Measurements from ENCODE around the gene PRR33. TPM values are rescaled to one million over a fixed set of nuclear protein-coding genes. Genes with fewer than 3 reads are reported as not detected.

The PRR33 gene
- total and polyA plus RNA-seq, 4 donors, result not detected

DNA sequence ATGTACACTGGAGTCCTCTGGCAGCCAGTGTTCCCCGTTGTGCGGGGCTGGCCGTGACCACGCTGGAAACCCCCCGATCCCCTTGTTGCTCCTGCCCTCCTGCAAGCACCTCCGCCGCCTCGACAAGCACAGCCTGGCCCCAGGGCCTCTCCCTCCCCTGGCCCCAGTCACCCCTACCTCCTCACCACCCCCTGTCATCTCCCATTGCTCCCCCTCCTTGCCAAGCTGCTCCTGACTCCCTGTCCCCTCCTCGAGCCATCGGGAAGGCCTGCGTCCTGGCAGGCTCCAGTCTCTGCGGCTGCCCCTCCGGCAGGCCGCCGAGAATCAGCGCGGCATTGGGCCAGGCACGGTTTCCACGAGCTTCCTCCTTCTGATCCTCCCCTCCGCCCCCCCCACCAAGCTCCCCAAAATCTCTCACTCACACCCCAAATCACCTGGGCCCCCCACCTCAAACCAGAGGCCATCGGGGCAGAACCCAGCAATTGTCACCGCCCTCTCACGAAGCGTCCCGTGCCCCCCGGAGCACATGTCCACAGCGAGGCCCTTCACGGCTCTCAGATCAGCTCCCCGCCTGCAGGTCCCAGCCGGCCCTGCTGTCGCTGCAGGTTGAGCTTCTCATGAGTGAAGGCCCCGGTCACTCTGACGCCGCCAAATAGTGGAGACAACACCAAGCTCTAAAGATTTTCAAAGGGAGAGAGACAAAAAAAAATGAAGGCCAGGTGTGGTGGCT is 44.5 kb downstream of the PRR33 start:
- no peaks in the 10 kb centered on the region for H3K36me3 ChIP-seq (ENCODE audit: control insufficient read depth in 4 of 4, insufficient read depth in 3 of 4, low read depth in 1 of 4, low read length in 3 of 4)
- H3K27ac ChIP-seq (ENCODE audit: low read depth in 1 of 2, low read length in 2 of 2), result no peak overlapping the region
- no peak for DNase-seq (ENCODE audit: low spot score)
- peaks cover 0 to 7% (median 3%) of the 10 kb centered on the region in 4 donors for H3K4me1 ChIP-seq (ENCODE audit: control insufficient read depth in 4 of 4, insufficient read depth in 4 of 4, low read length in 3 of 4)
- WGBS, result 92% methylated on average over 34 of the region's 34 CpGs
- TF ChIP-seq, protein P1, sequence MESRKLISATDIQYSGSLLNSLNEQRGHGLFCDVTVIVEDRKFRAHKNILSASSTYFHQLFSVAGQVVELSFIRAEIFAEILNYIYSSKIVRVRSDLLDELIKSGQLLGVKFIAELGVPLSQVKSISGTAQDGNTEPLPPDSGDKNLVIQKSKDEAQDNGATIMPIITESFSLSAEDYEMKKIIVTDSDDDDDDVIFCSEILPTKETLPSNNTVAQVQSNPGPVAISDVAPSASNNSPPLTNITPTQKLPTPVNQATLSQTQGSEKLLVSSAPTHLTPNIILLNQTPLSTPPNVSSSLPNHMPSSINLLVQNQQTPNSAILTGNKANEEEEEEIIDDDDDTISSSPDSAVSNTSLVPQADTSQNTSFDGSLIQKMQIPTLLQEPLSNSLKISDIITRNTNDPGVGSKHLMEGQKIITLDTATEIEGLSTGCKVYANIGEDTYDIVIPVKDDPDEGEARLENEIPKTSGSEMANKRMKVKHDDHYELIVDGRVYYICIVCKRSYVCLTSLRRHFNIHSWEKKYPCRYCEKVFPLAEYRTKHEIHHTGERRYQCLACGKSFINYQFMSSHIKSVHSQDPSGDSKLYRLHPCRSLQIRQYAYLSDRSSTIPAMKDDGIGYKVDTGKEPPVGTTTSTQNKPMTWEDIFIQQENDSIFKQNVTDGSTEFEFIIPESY (IDR thresholded peaks at IDR 0.05), result no peak
- TF ChIP-seq HNF4A (conservative IDR thresholded peaks at IDR 0.05), result no peak
- TF ChIP-seq HNF4G (IDR thresholded peaks at IDR 0.05), result no peak
- TF ChIP-seq RXRA (IDR thresholded peaks at IDR 0.05), result no peak
- no peak for TF ChIP-seq GABPA (IDR thresholded peaks at IDR 0.05 in 1 of 2, conservative IDR thresholded peaks at IDR 0.05 in 1 of 2)
- TF ChIP-seq, protein P2, sequence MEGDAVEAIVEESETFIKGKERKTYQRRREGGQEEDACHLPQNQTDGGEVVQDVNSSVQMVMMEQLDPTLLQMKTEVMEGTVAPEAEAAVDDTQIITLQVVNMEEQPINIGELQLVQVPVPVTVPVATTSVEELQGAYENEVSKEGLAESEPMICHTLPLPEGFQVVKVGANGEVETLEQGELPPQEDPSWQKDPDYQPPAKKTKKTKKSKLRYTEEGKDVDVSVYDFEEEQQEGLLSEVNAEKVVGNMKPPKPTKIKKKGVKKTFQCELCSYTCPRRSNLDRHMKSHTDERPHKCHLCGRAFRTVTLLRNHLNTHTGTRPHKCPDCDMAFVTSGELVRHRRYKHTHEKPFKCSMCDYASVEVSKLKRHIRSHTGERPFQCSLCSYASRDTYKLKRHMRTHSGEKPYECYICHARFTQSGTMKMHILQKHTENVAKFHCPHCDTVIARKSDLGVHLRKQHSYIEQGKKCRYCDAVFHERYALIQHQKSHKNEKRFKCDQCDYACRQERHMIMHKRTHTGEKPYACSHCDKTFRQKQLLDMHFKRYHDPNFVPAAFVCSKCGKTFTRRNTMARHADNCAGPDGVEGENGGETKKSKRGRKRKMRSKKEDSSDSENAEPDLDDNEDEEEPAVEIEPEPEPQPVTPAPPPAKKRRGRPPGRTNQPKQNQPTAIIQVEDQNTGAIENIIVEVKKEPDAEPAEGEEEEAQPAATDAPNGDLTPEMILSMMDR (IDR thresholded peaks at IDR 0.05; ENCODE audit: low read depth, low read length, missing input control), result no peak
- TF ChIP-seq SP1 (IDR thresholded peaks at IDR 0.05), result no peak
- H3K27me3 ChIP-seq (ENCODE audit: control insufficient read depth in 4 of 4, insufficient read depth in 4 of 4, low read length in 3 of 4), result no peaks in the 10 kb centered on the region
- no peaks in the 10 kb centered on the region for H3K9me3 ChIP-seq (ENCODE audit: control insufficient read depth in 4 of 4, low read length in 3 of 4)
- H3K4me3 ChIP-seq (ENCODE audit: low read depth in 1 of 3, low read length in 3 of 3), result no peak overlapping the region
- H3K9ac ChIP-seq (ENCODE audit: low read depth in 1 of 2, low read length in 2 of 2), result no peak overlapping the region

DNA sequence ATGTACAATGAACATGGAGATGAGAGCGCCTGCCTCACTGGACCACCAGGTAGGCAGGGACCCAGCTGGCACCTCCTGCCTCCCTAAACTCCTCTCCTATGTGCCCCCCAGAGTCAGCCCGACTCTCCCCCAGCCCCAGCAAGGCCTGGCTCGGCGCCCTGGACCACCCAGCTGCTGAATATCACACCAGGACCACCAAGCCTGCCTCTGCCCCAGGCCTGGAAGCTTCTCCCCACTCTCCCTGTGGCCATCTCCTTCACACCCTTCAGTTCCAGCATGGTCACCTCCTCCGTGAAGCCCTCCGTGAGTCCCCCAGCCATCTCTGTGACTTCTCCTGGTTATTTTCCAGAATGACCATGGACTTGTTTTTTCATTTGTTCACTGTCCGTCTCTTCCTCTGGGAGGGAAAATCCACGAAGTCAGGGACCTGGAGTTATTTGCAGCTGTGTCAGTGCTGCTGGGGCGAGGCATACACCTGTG is 45.2 kb downstream of the PRR33 start:
- Histone ChIP-seq H3K4me1 (ENCODE audit: control insufficient read depth in 4 of 4, insufficient read depth in 4 of 4, low read length in 3 of 4) (peaks cover 0 to 5% (median 3%) of the 10 kb centered on the region in 4 donors), H3K27ac (ENCODE audit: low read depth in 1 of 2, low read length in 2 of 2) (no peak overlapping the region), H3K9ac (ENCODE audit: low read depth in 1 of 2, low read length in 2 of 2) (no peak overlapping the region), H3K36me3 (ENCODE audit: control insufficient read depth in 4 of 4, insufficient read depth in 3 of 4, low read depth in 1 of 4, low read length in 3 of 4) (no peaks in the 10 kb centered on the region), H3K9me3 (ENCODE audit: control insufficient read depth in 4 of 4, low read length in 3 of 4) (no peaks in the 10 kb centered on the region), H3K27me3 (ENCODE audit: control insufficient read depth in 4 of 4, insufficient read depth in 4 of 4, low read length in 3 of 4) (no peaks in the 10 kb centered on the region), H3K4me3 (ENCODE audit: low read depth in 1 of 3, low read length in 3 of 3) (no peak overlapping the region)
- DNase-seq (ENCODE audit: low spot score), result no peak
- TF ChIP-seq, protein P3, sequence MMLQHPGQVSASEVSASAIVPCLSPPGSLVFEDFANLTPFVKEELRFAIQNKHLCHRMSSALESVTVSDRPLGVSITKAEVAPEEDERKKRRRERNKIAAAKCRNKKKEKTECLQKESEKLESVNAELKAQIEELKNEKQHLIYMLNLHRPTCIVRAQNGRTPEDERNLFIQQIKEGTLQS (IDR thresholded peaks at IDR 0.05), result no peak
- TF ChIP-seq EGR1 (IDR thresholded peaks at IDR 0.05; ENCODE audit: low read depth in 2 of 2), result no peak
- TF ChIP-seq, protein P4, sequence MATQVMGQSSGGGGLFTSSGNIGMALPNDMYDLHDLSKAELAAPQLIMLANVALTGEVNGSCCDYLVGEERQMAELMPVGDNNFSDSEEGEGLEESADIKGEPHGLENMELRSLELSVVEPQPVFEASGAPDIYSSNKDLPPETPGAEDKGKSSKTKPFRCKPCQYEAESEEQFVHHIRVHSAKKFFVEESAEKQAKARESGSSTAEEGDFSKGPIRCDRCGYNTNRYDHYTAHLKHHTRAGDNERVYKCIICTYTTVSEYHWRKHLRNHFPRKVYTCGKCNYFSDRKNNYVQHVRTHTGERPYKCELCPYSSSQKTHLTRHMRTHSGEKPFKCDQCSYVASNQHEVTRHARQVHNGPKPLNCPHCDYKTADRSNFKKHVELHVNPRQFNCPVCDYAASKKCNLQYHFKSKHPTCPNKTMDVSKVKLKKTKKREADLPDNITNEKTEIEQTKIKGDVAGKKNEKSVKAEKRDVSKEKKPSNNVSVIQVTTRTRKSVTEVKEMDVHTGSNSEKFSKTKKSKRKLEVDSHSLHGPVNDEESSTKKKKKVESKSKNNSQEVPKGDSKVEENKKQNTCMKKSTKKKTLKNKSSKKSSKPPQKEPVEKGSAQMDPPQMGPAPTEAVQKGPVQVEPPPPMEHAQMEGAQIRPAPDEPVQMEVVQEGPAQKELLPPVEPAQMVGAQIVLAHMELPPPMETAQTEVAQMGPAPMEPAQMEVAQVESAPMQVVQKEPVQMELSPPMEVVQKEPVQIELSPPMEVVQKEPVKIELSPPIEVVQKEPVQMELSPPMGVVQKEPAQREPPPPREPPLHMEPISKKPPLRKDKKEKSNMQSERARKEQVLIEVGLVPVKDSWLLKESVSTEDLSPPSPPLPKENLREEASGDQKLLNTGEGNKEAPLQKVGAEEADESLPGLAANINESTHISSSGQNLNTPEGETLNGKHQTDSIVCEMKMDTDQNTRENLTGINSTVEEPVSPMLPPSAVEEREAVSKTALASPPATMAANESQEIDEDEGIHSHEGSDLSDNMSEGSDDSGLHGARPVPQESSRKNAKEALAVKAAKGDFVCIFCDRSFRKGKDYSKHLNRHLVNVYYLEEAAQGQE (IDR thresholded peaks at IDR 0.05), result no peak
- TF ChIP-seq SP1 (IDR thresholded peaks at IDR 0.05), result no peak
- TF ChIP-seq FOXA2 (IDR thresholded peaks at IDR 0.05), result no peak
- TF ChIP-seq GABPA (IDR thresholded peaks at IDR 0.05 in 1 of 2, conservative IDR thresholded peaks at IDR 0.05 in 1 of 2), result no peak
- TF ChIP-seq, protein P5, sequence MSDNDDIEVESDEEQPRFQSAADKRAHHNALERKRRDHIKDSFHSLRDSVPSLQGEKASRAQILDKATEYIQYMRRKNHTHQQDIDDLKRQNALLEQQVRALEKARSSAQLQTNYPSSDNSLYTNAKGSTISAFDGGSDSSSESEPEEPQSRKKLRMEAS (IDR thresholded peaks at IDR 0.05), result no peak
- 90% methylated on average over 9 of the region's 9 CpGs for WGBS
